Skeletal muscle satellite cell (primary cell): Measurements from ENCODE around the gene RHOV.
A peak's percentile ranks its signal among the peaks of the same experiment; 100 is the strongest.

Experiments used
- H3K27me3 ChIP-seq: 2 replicates; pipeline ENCODE4 v1.7.0; 2013; ENCODE audit warnings: low read length; ENCODE audit not compliant: control insufficient read depth, insufficient read depth
- H3K36me3 ChIP-seq: 2 replicates; pipeline ENCODE4 v1.7.0; 2013; ENCODE audit warnings: mild to moderate bottlenecking, control low read depth, low read length; ENCODE audit not compliant: insufficient read depth
- H3K4me1 ChIP-seq: 2 replicates; pipeline ENCODE4 v1.7.0; 2013; ENCODE audit warnings: low read length; ENCODE audit not compliant: control insufficient read depth, insufficient read depth
- H3K4me2 ChIP-seq: 2 replicates; pipeline ENCODE4 v1.7.0; 2013; ENCODE audit warnings: mild to moderate bottlenecking, low read length
- H3K4me3 ChIP-seq: 2 replicates; pipeline ENCODE4 v1.7.0; 2013; ENCODE audit warnings: low read length
- H3K9ac ChIP-seq: 2 replicates; pipeline ENCODE4 v1.7.0; 2013; ENCODE audit warnings: mild to moderate bottlenecking, low read depth, low read length, moderate library complexity
- H3K9me3 ChIP-seq: replicated peaks from 2 replicates; pipeline ENCODE4 v1.7.0; 2013; ENCODE audit warnings: mild to moderate bottlenecking, control low read depth, low read length

RHOV gene

GRCh38 chr15:40900256-40901052, 26.4 kb upstream of the RHOV start:
- peaks cover 7% of the 10 kb centered on the region for H3K4me1 ChIP-seq
- peaks cover 64% of the 10 kb centered on the region for H3K36me3 ChIP-seq
- no peak overlapping the region for H3K4me3 ChIP-seq
- H3K9me3 ChIP-seq, result no peaks in the 10 kb centered on the region
- no peak overlapping the region for H3K4me2 ChIP-seq
- H3K27me3 ChIP-seq, result no peaks in the 10 kb centered on the region
- H3K9ac ChIP-seq, result no peak overlapping the region

DNA sequence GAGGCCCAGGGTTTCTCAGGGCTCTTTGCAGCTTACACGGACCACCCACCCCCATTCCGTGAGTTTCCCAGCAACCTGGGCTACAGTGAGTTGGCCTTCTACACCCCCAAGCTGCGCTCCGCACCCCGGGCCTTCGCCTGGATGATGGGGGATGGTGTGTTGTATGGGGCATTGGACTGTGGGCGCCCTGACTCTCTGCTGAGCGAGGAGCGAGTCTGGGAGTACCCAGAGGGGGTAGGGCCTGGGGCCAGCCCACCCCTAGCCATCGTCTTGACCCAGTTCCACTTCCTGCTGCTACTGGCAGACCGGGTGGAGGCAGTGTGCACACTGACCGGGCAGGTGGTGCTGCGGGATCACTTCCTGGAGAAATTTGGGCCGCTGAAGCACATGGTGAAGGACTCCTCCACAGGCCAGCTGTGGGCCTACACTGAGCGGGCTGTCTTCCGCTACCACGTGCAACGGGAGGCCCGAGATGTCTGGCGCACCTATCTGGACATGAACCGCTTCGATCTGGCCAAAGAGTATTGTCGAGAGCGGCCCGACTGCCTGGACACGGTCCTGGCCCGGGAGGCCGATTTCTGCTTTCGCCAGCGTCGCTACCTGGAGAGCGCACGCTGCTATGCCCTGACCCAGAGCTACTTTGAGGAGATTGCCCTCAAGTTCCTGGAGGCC, 25.6 kb upstream of the RHOV start:
- H3K4me2 ChIP-seq, result no peak overlapping the region
- H3K4me3 ChIP-seq, result no peak overlapping the region
- H3K36me3 ChIP-seq, result peaks cover 60% of the 10 kb centered on the region
- H3K9ac ChIP-seq, result no peak overlapping the region
- H3K9me3 ChIP-seq, result no peaks in the 10 kb centered on the region
- peaks cover 11% of the 10 kb centered on the region for H3K4me1 ChIP-seq
- H3K27me3 ChIP-seq, result no peaks in the 10 kb centered on the region

DNA sequence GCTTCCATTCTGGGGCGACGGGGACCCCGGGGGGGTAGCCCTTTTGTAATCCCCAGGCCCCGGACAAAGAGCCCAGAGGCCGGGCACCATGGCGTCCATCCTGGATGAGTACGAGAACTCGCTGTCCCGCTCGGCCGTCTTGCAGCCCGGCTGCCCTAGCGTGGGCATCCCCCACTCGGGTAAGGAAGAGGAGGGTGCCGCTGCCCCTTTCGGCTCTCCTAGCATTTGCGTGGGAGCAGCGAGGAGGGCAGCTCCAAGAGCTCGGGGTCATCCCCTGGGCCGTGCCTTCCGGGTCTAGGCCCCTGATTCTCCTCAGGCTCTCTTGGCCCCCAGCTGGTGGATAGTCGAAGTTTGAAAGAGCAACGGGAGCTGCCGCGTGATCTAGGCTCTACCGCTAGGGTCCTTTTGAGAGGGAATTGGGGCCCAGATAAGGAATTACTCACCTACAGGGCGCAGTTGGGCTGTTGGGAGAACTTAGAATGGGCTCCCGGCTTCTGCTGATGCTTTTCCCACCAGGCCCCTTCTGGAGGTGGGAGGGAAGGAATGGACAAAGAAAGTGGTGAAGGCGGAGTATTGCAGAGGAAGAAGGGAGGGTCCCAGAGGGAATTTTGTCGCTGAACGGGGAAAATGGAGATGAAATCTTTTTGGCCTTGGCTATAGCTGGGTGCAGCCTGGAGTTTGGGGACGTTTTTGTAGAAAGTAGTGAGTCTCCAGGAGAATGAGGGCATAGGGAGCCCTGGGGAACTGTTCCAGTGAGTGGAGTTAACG, 20.8 kb upstream of the RHOV start:
- peak overlapping the region; percentile 97 for H3K9ac ChIP-seq
- no peaks in the 10 kb centered on the region for H3K27me3 ChIP-seq
- peak overlapping the region; percentile 98 for H3K4me2 ChIP-seq
- H3K4me1 ChIP-seq, result peaks cover 14% of the 10 kb centered on the region
- no peaks in the 10 kb centered on the region for H3K9me3 ChIP-seq
- peaks cover 27% of the 10 kb centered on the region for H3K36me3 ChIP-seq
- H3K4me3 ChIP-seq, result peak overlapping the region; percentile 87

DNA sequence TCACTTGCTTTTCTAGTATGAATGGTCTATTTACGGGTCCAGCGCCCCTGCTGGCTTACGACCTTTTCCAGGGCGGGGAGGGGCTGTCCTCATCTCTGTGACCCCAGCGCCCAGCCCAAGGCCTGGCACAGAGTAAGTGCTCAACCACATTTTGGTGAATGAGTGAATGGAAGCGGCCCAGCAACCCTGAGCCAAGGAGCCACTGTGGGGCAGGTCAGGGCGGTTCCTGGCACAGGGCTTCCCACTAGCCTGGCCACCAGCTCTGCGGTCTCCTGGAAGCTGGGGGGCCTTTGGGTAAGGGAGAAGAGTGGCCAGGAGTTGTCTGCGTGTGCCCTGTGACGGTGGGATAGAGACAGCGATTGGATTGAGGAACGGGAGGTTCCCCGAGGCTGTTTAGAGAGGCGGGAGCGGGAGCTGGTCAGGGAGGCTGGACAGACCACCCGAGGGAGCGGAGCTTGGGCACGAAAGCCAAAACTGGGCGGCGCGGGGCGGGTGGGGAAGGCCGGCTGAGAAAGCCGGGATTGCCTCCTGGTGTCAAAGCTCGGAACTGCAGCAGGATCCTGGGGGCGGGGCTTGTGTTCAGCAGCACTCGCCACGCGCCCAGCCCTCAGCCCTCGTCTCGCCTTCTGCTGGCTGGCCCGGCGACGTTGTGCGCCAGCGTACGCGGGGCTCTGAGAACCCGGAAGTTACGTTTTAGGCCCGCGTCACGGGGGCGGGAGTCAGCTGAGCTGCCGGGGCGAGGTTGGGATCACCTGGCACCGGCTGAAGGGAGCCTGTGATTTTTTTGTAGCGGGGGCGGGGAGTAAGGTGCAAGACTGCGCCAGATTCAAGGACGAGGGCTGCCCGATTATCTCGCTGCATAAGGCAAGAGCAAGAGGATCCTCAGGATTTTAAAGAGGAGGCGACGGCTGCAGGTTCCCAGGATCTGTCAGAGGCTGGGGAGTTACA, 20.0 kb upstream of the RHOV start, which contains the start of gene VPS18:
Gene VPS18 (plus strand): TSS at position 718 of the 948 bp plus-strand sequence. CDS start 319 bp downstream, outside the sequence.
- Histone ChIP-seq H3K27me3 (no peaks in the 10 kb centered on the region), H3K9me3 (no peaks in the 10 kb centered on the region), H3K36me3 (peaks cover 19% of the 10 kb centered on the region), H3K9ac (peak within 1 kb of the TSS; percentile 97), H3K4me2 (peak within 1 kb of the TSS; percentile 98), H3K4me3 (peak within 1 kb of the TSS; percentile 87), H3K4me1 (peaks cover 14% of the 10 kb centered on the region)

DNA sequence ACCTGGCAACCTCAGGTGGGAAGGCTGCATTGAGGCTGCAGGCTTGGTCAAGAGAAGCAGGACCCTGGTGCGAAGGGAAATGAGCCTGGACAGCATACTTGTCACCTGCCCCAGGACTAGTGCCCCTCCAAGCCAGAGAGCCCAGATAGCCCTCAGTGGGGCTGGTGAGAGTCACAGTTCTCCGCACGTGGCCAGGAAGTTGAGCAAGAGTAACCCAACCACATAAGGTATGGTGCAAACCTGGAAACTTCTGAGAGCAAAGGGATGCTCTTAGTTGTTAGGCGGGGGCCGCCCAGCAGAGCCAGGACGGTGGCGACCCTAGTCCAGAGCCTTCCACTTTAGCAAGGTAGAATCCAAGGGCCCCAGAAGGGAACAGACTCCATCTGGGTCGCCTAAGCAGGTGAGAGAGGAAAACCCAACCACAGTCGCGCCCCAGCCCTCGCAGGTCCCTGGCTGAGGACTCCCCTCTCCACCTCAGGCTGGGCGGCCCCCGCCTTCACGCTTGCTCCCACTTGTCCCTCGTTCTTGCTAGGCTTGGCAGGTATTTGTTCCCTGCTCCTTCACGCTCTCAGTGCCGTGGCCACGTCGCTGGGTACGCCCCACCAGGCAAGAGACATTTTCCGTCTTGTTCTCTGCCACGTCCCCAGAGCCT, 19.1 kb upstream of the RHOV start:
- Histone ChIP-seq H3K9me3 (no peaks in the 10 kb centered on the region), H3K4me2 (peak overlapping the region; percentile 98), H3K9ac (no peak overlapping the region), H3K27me3 (no peaks in the 10 kb centered on the region), H3K4me3 (no peak overlapping the region), H3K36me3 (peaks cover 13% of the 10 kb centered on the region), H3K4me1 (peaks cover 14% of the 10 kb centered on the region)

DNA sequence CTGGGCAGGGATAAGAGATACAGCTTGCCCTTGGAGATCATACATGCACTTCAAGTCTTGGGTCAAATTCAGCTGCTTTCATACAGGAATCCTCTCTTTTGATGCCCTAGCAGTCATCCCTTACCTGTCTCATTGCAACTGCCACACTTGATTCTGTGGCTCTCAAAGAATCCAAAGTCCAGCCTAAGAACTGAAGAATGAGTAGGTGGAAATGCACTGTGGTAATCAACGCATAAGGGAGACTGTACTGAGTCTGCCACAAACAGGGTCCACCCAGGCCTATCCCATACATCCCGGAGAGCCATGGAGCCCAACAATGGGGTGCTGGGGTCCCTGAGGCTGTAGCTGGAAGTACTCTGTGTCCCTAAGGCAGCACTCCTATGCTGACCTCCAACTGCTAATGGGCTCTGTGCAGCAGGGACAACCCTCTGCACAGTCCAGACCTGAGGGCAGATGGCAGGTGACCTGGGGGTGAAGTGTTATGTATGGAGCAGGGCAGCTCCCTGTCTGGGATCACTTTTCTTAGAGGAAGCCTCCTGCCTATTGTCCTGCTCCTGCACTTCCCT, 18.5 kb upstream of the RHOV start:
- Histone ChIP-seq H3K36me3 (peaks cover 11% of the 10 kb centered on the region), H3K9ac (no peak overlapping the region)

DNA sequence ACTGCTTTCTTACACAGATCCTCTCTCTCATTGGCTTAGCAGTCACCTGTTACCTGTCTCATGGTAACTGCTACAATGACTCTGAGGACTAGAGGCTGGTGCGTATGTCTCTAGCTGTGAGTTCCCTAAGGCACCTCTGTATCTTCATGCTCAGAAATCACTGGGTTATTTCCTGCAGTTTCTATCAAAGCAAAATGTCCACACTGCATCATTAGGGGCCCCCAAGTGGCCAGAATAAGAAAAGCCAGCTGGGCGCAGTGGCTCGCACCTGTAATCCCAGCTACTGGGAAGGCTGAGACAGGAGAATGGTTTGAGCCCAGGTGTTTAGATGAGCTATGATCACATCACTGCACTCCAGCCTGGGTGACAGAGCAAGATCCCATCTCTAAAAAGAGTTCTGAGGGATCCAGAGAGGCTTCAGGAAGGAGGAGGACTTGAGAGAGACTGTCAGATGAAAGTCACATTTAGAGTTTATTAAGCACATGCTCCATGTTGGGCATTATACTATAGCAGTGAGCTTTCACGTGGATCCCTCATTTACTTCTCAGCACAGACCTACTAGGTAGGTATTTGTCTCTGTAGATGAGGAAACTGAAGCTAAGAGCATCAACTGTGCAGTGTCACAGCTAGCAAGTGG, 17.9 kb upstream of the RHOV start:
- Histone ChIP-seq H3K36me3 (peaks cover 7% of the 10 kb centered on the region), H3K9me3 (no peaks in the 10 kb centered on the region), H3K27me3 (no peaks in the 10 kb centered on the region), H3K4me2 (no peak overlapping the region), H3K4me1 (peaks cover 14% of the 10 kb centered on the region), H3K9ac (no peak overlapping the region), H3K4me3 (no peak overlapping the region)

More for the DNA sequence above, 18.5 kb upstream of the RHOV start:
- Histone ChIP-seq H3K4me2 (no peak overlapping the region), H3K9me3 (no peaks in the 10 kb centered on the region), H3K27me3 (no peaks in the 10 kb centered on the region), H3K4me1 (peaks cover 14% of the 10 kb centered on the region), H3K4me3 (no peak overlapping the region)

DNA sequence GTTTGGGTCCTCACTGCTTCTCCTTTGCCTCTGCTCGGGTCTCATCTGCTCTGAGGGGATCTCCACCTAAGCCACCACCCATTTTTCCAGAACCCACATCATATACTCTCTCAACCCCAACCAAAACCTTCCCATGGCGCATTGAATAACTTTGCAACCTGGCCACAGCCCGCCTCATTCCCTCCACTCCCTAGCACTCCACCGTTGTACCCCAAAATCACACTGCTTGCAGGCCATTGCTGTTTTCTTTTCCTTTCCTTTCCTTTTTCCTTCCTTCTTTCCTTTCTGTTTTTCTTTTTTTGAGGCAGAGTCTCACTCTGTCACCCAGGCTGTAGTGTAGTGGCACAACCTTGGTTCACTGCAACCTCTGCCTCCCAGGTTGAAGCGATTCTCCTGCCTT, 17.1 kb upstream of the RHOV start:
- Histone ChIP-seq H3K9ac (no peak overlapping the region), H3K4me3 (no peak overlapping the region), H3K36me3 (peaks cover 2% of the 10 kb centered on the region), H3K9me3 (no peaks in the 10 kb centered on the region), H3K4me1 (peaks cover 14% of the 10 kb centered on the region), H3K27me3 (no peaks in the 10 kb centered on the region), H3K4me2 (no peak overlapping the region)

DNA sequence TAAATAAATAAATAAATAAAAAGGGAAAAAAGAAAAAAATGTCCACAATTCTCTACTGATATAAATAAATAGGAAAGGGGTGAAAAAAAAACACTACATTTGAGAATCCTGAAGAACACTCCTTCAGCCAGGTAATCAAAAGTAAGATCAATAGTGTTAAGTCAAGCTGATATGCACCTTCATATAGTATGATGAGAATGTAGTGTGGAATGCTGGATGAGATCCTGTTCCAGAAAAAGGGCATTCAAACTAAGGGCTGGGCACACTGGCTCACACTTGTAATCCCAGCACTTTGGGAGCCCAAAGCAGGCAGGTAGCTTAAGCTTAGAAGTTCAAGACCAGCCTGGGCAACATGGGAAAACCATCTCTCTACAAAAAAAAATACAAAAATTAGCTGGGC, 15.1 kb upstream of the RHOV start:
- no peak overlapping the region for H3K4me3 ChIP-seq
- H3K4me2 ChIP-seq, result no peak overlapping the region
- H3K4me1 ChIP-seq, result peaks cover 6% of the 10 kb centered on the region
- H3K9ac ChIP-seq, result no peak overlapping the region
- no peaks in the 10 kb centered on the region for H3K36me3 ChIP-seq
- H3K27me3 ChIP-seq, result no peaks in the 10 kb centered on the region
- H3K9me3 ChIP-seq, result no peaks in the 10 kb centered on the region

- H3K9ac ChIP-seq, result no peak overlapping the region
- H3K9me3 ChIP-seq, result no peaks in the 10 kb centered on the region
- no peaks in the 10 kb centered on the region for H3K27me3 ChIP-seq
- no peaks in the 10 kb centered on the region for H3K36me3 ChIP-seq
- no peak overlapping the region for H3K4me2 ChIP-seq
- no peak overlapping the region for H3K4me3 ChIP-seq
- H3K4me1 ChIP-seq, result no peaks in the 10 kb centered on the region
Observed at GRCh38 chr15:40886586-40886985, 12.6 kb upstream of the RHOV start.
